OCI-LY1 (cell line): ENCODE measurements around the gene CDADC1.

ENCODE experiments used
- H2AFZ ChIP-seq: fragments of 200-600 bp; sonication (generic), shearing (Covaris generic); 2 replicates; pipeline ENCODE4 v1.6.0; 2014; ENCODE audit warnings: antibody characterized with exemption, mild to moderate bottlenecking, low read length
- H3F3A ChIP-seq: fragments of 200-600 bp; sonication (generic), shearing (Covaris generic); 2 replicates; pipeline ENCODE4 v1.6.0; 2014; ENCODE audit warnings: mild to moderate bottlenecking, antibody characterized with exemption, low read length, moderate library complexity; ENCODE audit not compliant: insufficient read depth
- H3K27ac ChIP-seq: fragments of 200-600 bp; sonication (generic); 2 replicates; pipeline ENCODE4 v1.5.1; 2014; ENCODE audit warnings: low read length, mixed run types, mild to moderate bottlenecking, low read depth; ENCODE audit not compliant: poor library complexity, severe bottlenecking
- H3K27me3 ChIP-seq: fragments of 200-600 bp; sonication (generic); 2 replicates; pipeline ENCODE4 v1.6.0; 2014; ENCODE audit warnings: antibody characterized with exemption, mild to moderate bottlenecking, low read length, moderate library complexity; ENCODE audit not compliant: insufficient read depth
- H3K36me3 ChIP-seq: fragments of 200-600 bp; sonication (generic); 2 replicates; pipeline ENCODE4 v1.6.1; 2014; ENCODE audit warnings: mild to moderate bottlenecking, antibody characterized with exemption, low read length, moderate library complexity, mixed read lengths; ENCODE audit not compliant: insufficient read depth
- H3K4me1 ChIP-seq: fragments of 200-600 bp; sonication (generic); 2 replicates; pipeline ENCODE4 v1.5.1; 2014; ENCODE audit warnings: mild to moderate bottlenecking, low read length, moderate library complexity; ENCODE audit not compliant: insufficient read depth, severe bottlenecking
- H3K4me2 ChIP-seq: fragments of 200-600 bp; sonication (generic), shearing (Covaris generic); 2 replicates; pipeline ENCODE4 v1.6.1; 2014; ENCODE audit warnings: low read length
- H3K4me3 ChIP-seq: fragments of 200-600 bp; sonication (generic); 2 replicates; pipeline ENCODE4 v1.5.1; 2014; ENCODE audit warnings: low read length, low read depth, mild to moderate bottlenecking, mixed read lengths; ENCODE audit not compliant: poor library complexity, severe bottlenecking
- H3K79me2 ChIP-seq: fragments of 200-600 bp; shearing (Covaris generic); 2 replicates; pipeline ENCODE4 v1.6.1; 2016; ENCODE audit warnings: mixed run types, low read length, mixed read lengths; ENCODE audit not compliant: insufficient read depth
- H3K9ac ChIP-seq: fragments of 200-600 bp; sonication (generic), shearing (Covaris generic); 2 replicates; pipeline ENCODE4 v1.6.1; 2014; ENCODE audit warnings: mild to moderate bottlenecking, low read length, mixed read lengths
- H3K9me2 ChIP-seq: fragments of 200-600 bp; sonication (generic), shearing (Covaris generic); 2 replicates; pipeline ENCODE4 v1.6.1; 2014; ENCODE audit warnings: low read depth, mild to moderate bottlenecking, low read length, mixed read lengths
- H3K9me3 ChIP-seq: fragments of 200-600 bp; shearing (Covaris generic); 2 replicates; pipeline ENCODE4 v1.6.1; 2014; ENCODE audit warnings: low read length, mixed read lengths
- H4K20me1 ChIP-seq: fragments of 200-600 bp; sonication (generic), shearing (Covaris generic); 2 replicates; pipeline ENCODE4 v1.6.0; 2016; ENCODE audit warnings: mild to moderate bottlenecking, low read length; ENCODE audit not compliant: insufficient read depth
- CTCF ChIP-seq: fragments of 200-600 bp; sonication (generic), shearing (Covaris generic); IDR thresholded peaks from 2 replicates; pipeline ENCODE4 v1.5.1; 2017; ENCODE audit warnings: mild to moderate bottlenecking, antibody characterized with exemption, low read length, moderate library complexity, mixed read lengths
- EZH2 ChIP-seq: fragments of 200-600 bp; sonication (generic), shearing (Covaris generic); IDR thresholded peaks from 2 replicates; pipeline ENCODE4 v1.8.0; 2017; ENCODE audit warnings: borderline replicate concordance, mixed run types, mild to moderate bottlenecking, antibody characterized with exemption, low read length, moderate library complexity, mixed read lengths

The CDADC1 gene

GRCh38 chr13:49254007-49254406, 6.3 kb downstream of the CDADC1 start:
- H3K4me3 ChIP-seq = no peak overlapping the region
- TF ChIP-seq EZH2 = no peak
- no peak for TF ChIP-seq CTCF
- H3K36me3 ChIP-seq = peaks cover 42% of the 10 kb centered on the region
- H3K4me2 ChIP-seq = no peak overlapping the region
- no peaks in the 10 kb centered on the region for H4K20me1 ChIP-seq
- peaks cover 3% of the 10 kb centered on the region for H3K4me1 ChIP-seq
- H2AFZ ChIP-seq = no peak overlapping the region
- H3K27me3 ChIP-seq = no peaks in the 10 kb centered on the region
- no peaks in the 10 kb centered on the region for H3K9me2 ChIP-seq
- H3K79me2 ChIP-seq = no peaks in the 10 kb centered on the region
- no peak overlapping the region for H3K27ac ChIP-seq
- H3K9me3 ChIP-seq = no peaks in the 10 kb centered on the region
- H3F3A ChIP-seq = no peaks in the 10 kb centered on the region
- no peak overlapping the region for H3K9ac ChIP-seq

DNA sequence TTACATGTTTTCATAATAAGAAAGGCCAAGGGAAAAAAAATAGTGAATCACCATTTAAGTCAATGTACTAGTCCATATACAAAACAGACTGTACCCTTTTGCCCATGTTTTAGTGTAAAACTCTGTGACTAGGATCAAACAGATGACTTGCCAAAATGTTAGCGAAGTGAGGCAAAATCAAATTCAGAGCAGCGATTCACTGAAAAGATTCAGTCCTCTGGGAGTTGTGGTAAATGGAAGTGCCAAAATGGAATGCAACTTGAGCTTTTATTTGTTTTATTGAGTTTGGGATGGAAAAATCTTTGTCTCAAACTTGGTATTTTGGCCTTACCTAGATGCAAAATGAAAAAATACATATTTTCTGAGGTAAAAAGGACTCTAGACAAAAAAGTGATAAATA, 9.1 kb downstream of the CDADC1 start:
- Histone ChIP-seq H3K4me3 (no peak overlapping the region), H3F3A (no peaks in the 10 kb centered on the region), H3K79me2 (no peaks in the 10 kb centered on the region), H3K27me3 (no peaks in the 10 kb centered on the region), H3K36me3 (peaks cover 67% of the 10 kb centered on the region), H4K20me1 (no peaks in the 10 kb centered on the region), H3K4me2 (no peak overlapping the region), H2AFZ (no peak overlapping the region), H3K4me1 (no peaks in the 10 kb centered on the region), H3K9ac (no peak overlapping the region), H3K9me3 (no peaks in the 10 kb centered on the region), H3K27ac (no peak overlapping the region), H3K9me2 (no peaks in the 10 kb centered on the region)
- TF ChIP-seq CTCF (no peak), EZH2 (no peak)

DNA sequence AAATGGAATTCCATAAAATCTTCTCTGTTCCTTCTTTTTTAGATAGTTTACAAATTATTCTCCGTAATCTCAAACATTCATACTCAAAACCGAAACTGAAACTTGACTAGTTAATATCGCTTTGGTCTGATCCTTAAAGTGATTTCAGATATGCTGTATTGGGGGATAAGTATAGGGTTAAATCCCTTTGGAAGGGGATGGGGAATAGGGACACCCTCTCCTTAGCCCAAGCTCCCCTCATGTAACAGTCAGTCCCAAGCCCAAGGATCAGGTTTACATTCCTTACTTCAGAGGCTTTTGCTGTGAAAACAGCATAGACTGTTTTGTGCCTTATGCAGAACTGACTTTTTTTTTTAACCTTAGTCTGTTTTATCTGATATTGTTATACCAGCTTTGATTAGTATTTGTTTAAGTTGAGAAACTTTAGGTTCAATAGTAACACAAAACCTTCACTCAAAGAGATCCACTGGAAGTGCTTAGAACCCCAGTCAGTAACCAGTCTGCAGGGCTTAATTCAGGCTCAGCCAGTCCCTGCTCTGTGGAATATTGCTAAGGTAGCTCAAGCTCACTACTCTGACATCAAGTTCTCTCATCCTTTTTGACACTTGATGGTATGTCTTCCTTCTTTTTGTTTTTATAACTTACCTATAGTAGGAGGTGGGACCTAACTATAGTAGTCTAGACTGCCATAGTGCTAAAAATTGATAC, 10.5 kb downstream of the CDADC1 start:
- H3K79me2 ChIP-seq = no peaks in the 10 kb centered on the region
- no peak overlapping the region for H3K27ac ChIP-seq
- H4K20me1 ChIP-seq = no peaks in the 10 kb centered on the region
- H3K4me2 ChIP-seq = no peak overlapping the region
- H2AFZ ChIP-seq = no peak overlapping the region
- H3K27me3 ChIP-seq = no peaks in the 10 kb centered on the region
- no peaks in the 10 kb centered on the region for H3K4me1 ChIP-seq
- no peaks in the 10 kb centered on the region for H3F3A ChIP-seq
- H3K9ac ChIP-seq = no peak overlapping the region
- TF ChIP-seq CTCF = no peak
- no peak for TF ChIP-seq EZH2
- no peaks in the 10 kb centered on the region for H3K9me3 ChIP-seq
- no peak overlapping the region for H3K4me3 ChIP-seq
- H3K9me2 ChIP-seq = no peaks in the 10 kb centered on the region
- H3K36me3 ChIP-seq = peaks cover 64% of the 10 kb centered on the region
